WTC11 (cell line): Measurements from ENCODE around the gene DGUOK. TPM values are rescaled to one million over a fixed set of nuclear protein-coding genes. Genes with fewer than 3 reads are reported as not detected.

Source experiments
- ATAC-seq: fragments of 200-7000 bp; cut with Tn5 transposase; 2 replicates; pipeline ENCODE4 v1.10.0; 2021; ENCODE audit warnings: mild to moderate bottlenecking, moderate library complexity
- CTCF ChIA-PET: fragments of 300-600 bp; sonication (Branson Sonifier 250); formaldehyde crosslinking; loops from one replicate; lab custom pipeline; 2021; ENCODE audit warnings: antibody characterized with exemption; lab: Charles Lee
- POLR2A ChIA-PET: fragments of 350-600 bp; sonication (Branson Sonifier 250); formaldehyde crosslinking; loops from one replicate; lab custom pipeline; 2021; ENCODE audit warnings: antibody characterized with exemption; lab: Charles Lee
- DNase-seq: peaks from one replicate; pipeline ENCODE4 v3.0.0; 2021; ENCODE audit warnings: low spot score
- H3K27ac Mint-ChIP-seq: 2 replicates; pipeline ENCODE4 v1.8.0; 2021; ENCODE audit warnings: mixed read lengths
- H3K27me3 Mint-ChIP-seq: 2 replicates; pipeline ENCODE4 v1.8.0; 2021; ENCODE audit warnings: low read depth, mild to moderate bottlenecking, moderate library complexity, mixed read lengths
- H3K36me3 Mint-ChIP-seq: 2 replicates; pipeline ENCODE4 v1.8.0; 2021; ENCODE audit warnings: mixed read lengths
- H3K4me1 Mint-ChIP-seq: 2 replicates; pipeline ENCODE4 v1.8.0; 2022; ENCODE audit warnings: mixed read lengths
- H3K4me3 Mint-ChIP-seq: 2 replicates; pipeline ENCODE4 v1.8.0; 2021; ENCODE audit warnings: mild to moderate bottlenecking, moderate library complexity, mixed read lengths
- H3K9me3 Mint-ChIP-seq: 2 replicates; pipeline ENCODE4 v1.8.0; 2021; ENCODE audit warnings: mixed read lengths
- ARID4B ChIP-seq: sonication (generic); formaldehyde crosslinking; IDR thresholded peaks from 2 replicates; pipeline ENCODE4 v1.8.0; 2023; ENCODE audit warnings: missing genetic modification reagents, mild to moderate bottlenecking, borderline replicate concordance
- ATF6 ChIP-seq: sonication (generic); formaldehyde crosslinking; IDR thresholded peaks from 2 replicates; pipeline ENCODE4 v1.8.1; 2023; ENCODE audit warnings: mild to moderate bottlenecking, missing genetic modification reagents
- CTCF ChIP-seq: fragments of 200-600 bp; IDR thresholded peaks from 2 replicates; pipeline ENCODE4 v1.8.0; 2022; ENCODE audit warnings: antibody characterized with exemption
- E2F5 ChIP-seq: sonication (generic); formaldehyde crosslinking; IDR thresholded peaks from 2 replicates; pipeline ENCODE4 v1.8.1; 2022; ENCODE audit warnings: mild to moderate bottlenecking, moderate library complexity, missing genetic modification reagents
- GTF2I ChIP-seq: fragments of 250-450 bp; sonication (Bioruptor Pico); conservative IDR thresholded peaks from 2 replicates; pipeline ENCODE4 v1.4.0; 2021; ENCODE audit warnings: mild to moderate bottlenecking
- KAT7 ChIP-seq: sonication (generic); formaldehyde crosslinking; IDR thresholded peaks from 2 replicates; pipeline ENCODE4 v1.8.1; 2023; ENCODE audit warnings: missing genetic modification reagents, mild to moderate bottlenecking, borderline replicate concordance
- MLX ChIP-seq: sonication (generic); formaldehyde crosslinking; IDR thresholded peaks from 2 replicates; pipeline ENCODE4 v1.8.1; 2023; ENCODE audit warnings: mild to moderate bottlenecking, missing genetic modification reagents, moderate library complexity
- NFYB ChIP-seq: sonication (generic); formaldehyde crosslinking; conservative IDR thresholded peaks from 2 replicates; pipeline ENCODE4 v1.8.0; 2022; ENCODE audit warnings: low read depth, missing genetic modification reagents
- NR1H2 ChIP-seq: sonication (generic); formaldehyde crosslinking; IDR thresholded peaks from 2 replicates; pipeline ENCODE4 v1.9.0; 2021; ENCODE audit warnings: mild to moderate bottlenecking, moderate library complexity, missing genetic modification reagents
- PRRX2 ChIP-seq: fragments of 250-450 bp; sonication (Bioruptor Pico); IDR thresholded peaks from 2 replicates; pipeline ENCODE4 v1.8.0; 2021; ENCODE audit warnings: mild to moderate bottlenecking
- RORB ChIP-seq: fragments of 250-450 bp; sonication (Bioruptor Pico); IDR thresholded peaks from 2 replicates; pipeline ENCODE4 v1.9.0; 2021; ENCODE audit warnings: mild to moderate bottlenecking
- ZBTB21 ChIP-seq: sonication (generic); formaldehyde crosslinking; IDR thresholded peaks from 2 replicates; pipeline ENCODE4 v1.8.1; 2023; ENCODE audit warnings: mild to moderate bottlenecking, missing genetic modification reagents, borderline replicate concordance
- ZBTB43 ChIP-seq: sonication (generic); formaldehyde crosslinking; IDR thresholded peaks from 2 replicates; pipeline ENCODE4 v1.8.1; 2023; ENCODE audit warnings: mild to moderate bottlenecking, missing genetic modification reagents
- ZNF263 ChIP-seq: sonication (generic); formaldehyde crosslinking; IDR thresholded peaks from 2 replicates; pipeline ENCODE4 v1.8.1; 2022; ENCODE audit warnings: low read depth, mild to moderate bottlenecking, moderate library complexity, missing genetic modification reagents
- ZNF317 ChIP-seq: sonication (generic); formaldehyde crosslinking; IDR thresholded peaks from 2 replicates; pipeline ENCODE4 v1.8.1; 2023; ENCODE audit warnings: low read depth, mild to moderate bottlenecking, moderate library complexity, missing genetic modification reagents, borderline replicate concordance
- ZNF396 ChIP-seq: fragments of 250-450 bp; sonication (Bioruptor Pico); IDR thresholded peaks from 2 replicates; pipeline ENCODE4 v1.8.0; 2021; ENCODE audit warnings: mild to moderate bottlenecking, moderate library complexity, borderline replicate concordance
- ZNF532 ChIP-seq: fragments of 250-450 bp; sonication (Bioruptor Pico); IDR thresholded peaks from 2 replicates; pipeline ENCODE4 v1.9.0; 2021; ENCODE audit warnings: mild to moderate bottlenecking, borderline replicate concordance
- total RNA-seq: library from RNA; stranded (reverse); gene quantifications from 3 replicates; pipeline ENCODE4 v1.2.3, GENCODE V29; 2021

The DGUOK gene
- total RNA-seq, 1 experiment from 2014 or later: 105 TPM

- TF ChIP-seq ZBTB43: no peak
- no peak for TF ChIP-seq GTF2I (CRISPR knock-in tag)
- TF ChIP-seq KAT7 (CRISPR knock-in tag): no peak
- no peak for TF ChIP-seq ARID4B (CRISPR knock-in tag)
- no peak for TF ChIP-seq MLX (CRISPR knock-in tag)
- no peak for TF ChIP-seq ZNF263 (CRISPR knock-in tag)
- TF ChIP-seq ZNF317 (CRISPR knock-in tag): no peak
- TF ChIP-seq ATF6 (CRISPR knock-in tag): no peak
- TF ChIP-seq, all 79 proteins: peak for 0
Observed at GRCh38 chr2:73944714-73945113, 18.0 kb downstream of the DGUOK start (continued).

- H3K9me3 Mint-ChIP-seq: no peaks in the 10 kb centered on the region
- no peaks in the 10 kb centered on the region for H3K4me1 Mint-ChIP-seq
- POLR2A ChIA-PET: no interaction called here
- no peak overlapping the region for H3K4me3 Mint-ChIP-seq
- ATAC-seq (no peak), DNase-seq (no peak)
- CTCF ChIA-PET: interaction anchor here (1.2 to 1.3 kb wide), 2 partner anchors 25 to 38 kb away, joined by 3 read pairs; no protein-coding TSS in a partner anchor
- H3K27ac Mint-ChIP-seq: no peak overlapping the region
- H3K36me3 Mint-ChIP-seq: peaks cover 40% of the 10 kb centered on the region
- no peaks in the 10 kb centered on the region for H3K27me3 Mint-ChIP-seq
- TF ChIP-seq E2F5 (CRISPR knock-in tag): no peak
- TF ChIP-seq MLX (CRISPR knock-in tag): no peak
- TF ChIP-seq ATF6 (CRISPR knock-in tag): no peak
- no peak for TF ChIP-seq NR1H2 (CRISPR knock-in tag)
- TF ChIP-seq CTCF: no peak
- no peak for TF ChIP-seq RORB (CRISPR knock-in tag)
- no peak for TF ChIP-seq NFYB (CRISPR knock-in tag)
- no peak for TF ChIP-seq ZBTB21 (CRISPR knock-in tag)
- TF ChIP-seq ZNF532 (CRISPR knock-in tag): no peak
- no peak for TF ChIP-seq PRRX2 (CRISPR knock-in tag)
- TF ChIP-seq ZNF396 (CRISPR knock-in tag): no peak
Observed at GRCh38 chr2:73946215-73946614, 19.5 kb downstream of the DGUOK start.
